Heart left ventricle (tissue), 16 donors: Measurements from ENCODE around the gene TRAF2. TPM values are rescaled to one million over a fixed set of nuclear protein-coding genes. Genes with fewer than 3 reads are reported as not detected.

ENCODE experiments used
- ATAC-seq, 4 donors: fragments of 200-7000 bp; cut with Tn5 transposase; one replicate each; pipeline ENCODE4 v1.9.1; 2020 to 2022; ENCODE audit warnings: moderate library complexity in 4 of 4, mild to moderate bottlenecking in 3 of 4, moderate number of reproducible peaks in 1 of 4
- DNase-seq, 5 donors: peaks; one replicate each; pipeline ENCODE4 v3.0.0-alpha.2; 2020
- H3K27ac ChIP-seq, 12 donors: fragments of 200-600 bp; sonication (generic) in 4 of 12; one replicate each; pipeline versions ENCODE4 v1.5.0 to v1.8.0; 2016 to 2022; ENCODE audit warnings: mild to moderate bottlenecking in 2 of 12
- H3K27me3 ChIP-seq, 9 donors: fragments of 200-600 bp; sonication (generic) in 2 of 9; one replicate each; pipeline versions ENCODE4 v1.5.1 to v1.8.0; 2016 to 2022; ENCODE audit warnings: mild to moderate bottlenecking in 3 of 9
- H3K36me3 ChIP-seq, 9 donors: fragments of 200-600 bp; sonication (generic) in 2 of 9; one replicate each; pipeline versions ENCODE4 v1.5.0 to v1.8.0; 2018 to 2022; ENCODE audit warnings: mild to moderate bottlenecking in 2 of 9
- H3K4me1 ChIP-seq, 12 donors: fragments of 200-600 bp; sonication (generic) in 4 of 12; one replicate each; pipeline versions ENCODE4 v1.5.0 to v1.8.0; 2016 to 2022; ENCODE audit warnings: mild to moderate bottlenecking in 3 of 12
- H3K4me3 ChIP-seq, 12 donors: fragments of 200-600 bp; sonication (generic) in 4 of 12; one replicate each; pipeline versions ENCODE4 v1.5.0 to v1.8.0; 2017 to 2022; ENCODE audit warnings: mild to moderate bottlenecking in 9 of 12, moderate library complexity in 4 of 12
- H3K9me3 ChIP-seq, 12 donors: fragments of 200-600 bp; sonication (generic) in 4 of 12; one replicate each; pipeline versions ENCODE4 v1.5.0 to v1.8.0; 2016 to 2022; ENCODE audit warnings: mild to moderate bottlenecking in 1 of 12
- POLR2A ChIP-seq, 2 donors: fragments of 450-650 bp; IDR thresholded peaks; one replicate each; pipeline ENCODE4 v1.6.1; 2017; ENCODE audit warnings: antibody characterized with exemption in 2 of 2, mild to moderate bottlenecking in 2 of 2, moderate library complexity in 2 of 2
- WGBS, 4 donors: extraction: QIAGEN DNeasy Blood & Tissue Kit in 2 of 4; methylation state at CpG; one replicate each; pipeline versions ENCODE4 v1.1.5 to v1.1.7; 2013 to 2018; 5-methylcytosine and 5-hydroxymethylcytosine counted together
- intact Hi-C, 10 donors: fragments of 100-400 bp; cut with DNase I; formaldehyde crosslinking; loops; one replicate each; pipeline versions ENCODE4 v1.11.1 to v1.14.2; 2022
- polyA plus RNA-seq, 2 donors: library from polyadenylated mRNA; stranded (reverse); fragments of 200-250 nt; gene quantifications; one replicate each; pipeline ENCODE4 v1.2.3, GENCODE V29; 2013
- total RNA-seq, 9 donors: library from RNA; depleted of rRNA in 2 of 9; stranded (reverse); fragments of >200 nt in 2 of 9; fragmentation: NEBNext Ultra II Directional in 3 of 9; extraction: Animal tissue kit (Norgen Biotek cat#: 25700) in 3 of 9; gene quantifications; one replicate each; pipeline versions ENCODE4 v1.1.0 to v1.2.4, GENCODE V29; 2016 to 2023
- TF ChIP-seq, protein P1 (sequence below), 12 donors: fragments of 200-600 bp; sonication (generic) in 4 of 12; IDR thresholded peaks; one replicate each; pipeline versions ENCODE4 v1.5.0 to v1.8.0; 2018 to 2022; ENCODE audit warnings: antibody characterized with exemption in 12 of 12, mild to moderate bottlenecking in 5 of 12
- donor health status: ischemic (EF 13 %, LVEDD 7.1; RV severe dilation, severe dysfunction).
- donor health status: healthy with polysubstance abuse.
- donor health status: DM: no; HTN: yes; CAD: no.
- donor health status: DM: no; HTN: no; CAD: no.
- donor health status: ischemic (EF 25% LVEDD 6.9; RV normal size, moderate dysfunction).
- donor health status: ischemic (EF 25% LVEDD 5.7; RV mildly dilated, moderate dysfunction).
- donor health status: healthy.
- donor health status: DM: yes; HTN: yes; CAD: no.
- donor health status: ischemic (EF 35%, LVEDD 5.7; RV mildly dilated, moderate dysfunction).
- donor health status: nonischemic (EF 11% LVEDD 7.7; RV severe dilation, severe dysfunction).
- donor health status: DM: yes; HTN: yes; CAD: no.
- donor health status: PGD.
- donor health status: ischemic (EF 29% LVEDD 5.4; RV normal size, mild dysfunction).
- donor health status: nonischemic (EF 23%, LVEDD 6.1; RV moderate dilation, normal function).

The TRAF2 gene
- total and polyA plus RNA-seq, 11 donors, result 6.3 to 28.3 (median 9.4) TPM

DNA sequence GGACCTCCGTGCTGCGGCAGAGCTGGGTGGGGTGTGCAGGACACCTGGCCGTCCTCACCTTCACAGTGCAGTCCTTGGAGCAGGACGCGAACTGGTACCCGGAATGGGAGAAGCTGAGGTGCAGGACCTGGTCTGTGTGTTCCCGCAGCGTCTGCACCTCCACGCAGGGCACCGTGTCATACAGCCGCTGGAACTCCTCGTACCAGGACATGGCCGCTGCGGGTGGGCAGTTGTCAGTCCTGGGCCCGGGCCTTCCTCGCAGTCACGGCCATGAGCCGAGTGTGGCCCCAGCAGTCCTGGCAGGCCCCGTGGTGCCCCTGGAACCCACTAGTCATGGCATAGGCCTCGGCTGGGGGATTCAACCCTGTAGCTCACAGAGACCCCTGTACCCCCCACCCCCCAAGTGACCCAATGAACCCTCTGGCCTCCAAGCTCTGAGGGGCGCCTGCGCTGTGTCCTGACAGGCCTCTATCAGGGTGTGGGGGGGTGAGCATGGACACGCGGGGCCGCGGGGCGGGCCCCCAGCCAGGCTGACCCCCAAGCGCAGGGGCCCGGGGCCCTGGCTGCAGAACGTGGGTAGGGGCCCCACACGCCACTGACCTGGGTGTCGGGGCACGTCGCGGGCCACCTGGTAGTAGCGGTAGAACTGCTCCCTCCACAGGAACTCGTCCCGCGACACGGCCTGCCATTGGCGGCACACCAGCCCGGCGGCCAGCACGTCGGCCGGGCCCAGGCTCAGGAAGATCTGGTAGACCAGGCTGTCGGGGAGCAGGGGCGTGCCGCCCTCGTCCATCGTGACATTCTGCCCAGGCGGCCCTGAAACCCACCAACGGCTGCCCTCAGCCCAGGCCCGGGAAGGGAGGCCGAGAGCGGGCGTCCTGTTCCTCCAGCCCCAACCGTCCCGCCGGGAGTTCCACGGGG lies 57.2 kb downstream of the TRAF2 start:
- peak in 2 of 4 donors; percentile 0 to 1 for ATAC-seq
- peak in 3 of 5 donors; percentile 27 to 62 (median 61) for DNase-seq
- intact Hi-C loops, result loop anchor here in 9 of 10 donors (1.0 to 5.0 kb wide), 15 partner anchors 41 to 153 kb away; partner anchors contain the start of genes PHPT1 (in 5 of the 9), TMEM141 (in 5 of the 9), EDF1 (in 4 of the 9) and MAMDC4 (in 2 of the 9)
- H3K9me3 ChIP-seq, result no peaks in the 10 kb centered on the region
- peaks cover 7 to 42% (median 32%) of the 10 kb centered on the region in 9 donors for H3K36me3 ChIP-seq
- H3K4me1 ChIP-seq, result peaks cover 7 to 62% (median 32%) of the 10 kb centered on the region in 12 donors
- H3K27ac ChIP-seq, result peak overlapping the region; percentile 90 to 98 (median 97)
- H3K27me3 ChIP-seq, result no peaks in the 10 kb centered on the region
- peak overlapping the region; percentile 67 to 97 (median 92) for H3K4me3 ChIP-seq
- no peak for TF ChIP-seq POLR2A (IDR thresholded peaks at IDR 0.05)
- TF ChIP-seq, protein P1, sequence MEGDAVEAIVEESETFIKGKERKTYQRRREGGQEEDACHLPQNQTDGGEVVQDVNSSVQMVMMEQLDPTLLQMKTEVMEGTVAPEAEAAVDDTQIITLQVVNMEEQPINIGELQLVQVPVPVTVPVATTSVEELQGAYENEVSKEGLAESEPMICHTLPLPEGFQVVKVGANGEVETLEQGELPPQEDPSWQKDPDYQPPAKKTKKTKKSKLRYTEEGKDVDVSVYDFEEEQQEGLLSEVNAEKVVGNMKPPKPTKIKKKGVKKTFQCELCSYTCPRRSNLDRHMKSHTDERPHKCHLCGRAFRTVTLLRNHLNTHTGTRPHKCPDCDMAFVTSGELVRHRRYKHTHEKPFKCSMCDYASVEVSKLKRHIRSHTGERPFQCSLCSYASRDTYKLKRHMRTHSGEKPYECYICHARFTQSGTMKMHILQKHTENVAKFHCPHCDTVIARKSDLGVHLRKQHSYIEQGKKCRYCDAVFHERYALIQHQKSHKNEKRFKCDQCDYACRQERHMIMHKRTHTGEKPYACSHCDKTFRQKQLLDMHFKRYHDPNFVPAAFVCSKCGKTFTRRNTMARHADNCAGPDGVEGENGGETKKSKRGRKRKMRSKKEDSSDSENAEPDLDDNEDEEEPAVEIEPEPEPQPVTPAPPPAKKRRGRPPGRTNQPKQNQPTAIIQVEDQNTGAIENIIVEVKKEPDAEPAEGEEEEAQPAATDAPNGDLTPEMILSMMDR (IDR thresholded peaks at IDR 0.05), result peak in 2 of 12 donors; percentile 30 to 34
- WGBS, 4 donors, result 13 to 26% (median 16%) methylated on average over 21 to 61 of the region's 61 CpGs

- TF ChIP-seq, protein P1 (IDR thresholded peaks at IDR 0.05), result peak in 1 of 12 donors; percentile 46
- TF ChIP-seq POLR2A (IDR thresholded peaks at IDR 0.05), result no peak
- peak in 3 of 4 donors; percentile 3 to 15 (median 15) for ATAC-seq
- no peak for DNase-seq
- 0 to 3% (median 1%) methylated on average over 8 to 45 of the region's 45 CpGs for WGBS, 4 donors
- H3K36me3 ChIP-seq, result peaks cover 7 to 42% (median 32%) of the 10 kb centered on the region in 9 donors
- H3K27ac ChIP-seq, result peak overlapping the region; percentile 90 to 98 (median 97)
- H3K4me3 ChIP-seq, result peak overlapping the region; percentile 67 to 97 (median 92)
- peaks cover 7 to 67% (median 37%) of the 10 kb centered on the region in 12 donors for H3K4me1 ChIP-seq
- no peaks in the 10 kb centered on the region for H3K27me3 ChIP-seq
- intact Hi-C loops, result loop anchor here in 9 of 10 donors (1.0 to 5.0 kb wide), 15 partner anchors 42 to 153 kb away; partner anchors contain the start of genes PHPT1 (in 5 of the 9), TMEM141 (in 5 of the 9), EDF1 (in 4 of the 9) and MAMDC4 (in 2 of the 9)
- H3K9me3 ChIP-seq, result no peaks in the 10 kb centered on the region
Observed at GRCh38 chr9:136944212-136944518, 57.8 kb downstream of the TRAF2 start.

DNA sequence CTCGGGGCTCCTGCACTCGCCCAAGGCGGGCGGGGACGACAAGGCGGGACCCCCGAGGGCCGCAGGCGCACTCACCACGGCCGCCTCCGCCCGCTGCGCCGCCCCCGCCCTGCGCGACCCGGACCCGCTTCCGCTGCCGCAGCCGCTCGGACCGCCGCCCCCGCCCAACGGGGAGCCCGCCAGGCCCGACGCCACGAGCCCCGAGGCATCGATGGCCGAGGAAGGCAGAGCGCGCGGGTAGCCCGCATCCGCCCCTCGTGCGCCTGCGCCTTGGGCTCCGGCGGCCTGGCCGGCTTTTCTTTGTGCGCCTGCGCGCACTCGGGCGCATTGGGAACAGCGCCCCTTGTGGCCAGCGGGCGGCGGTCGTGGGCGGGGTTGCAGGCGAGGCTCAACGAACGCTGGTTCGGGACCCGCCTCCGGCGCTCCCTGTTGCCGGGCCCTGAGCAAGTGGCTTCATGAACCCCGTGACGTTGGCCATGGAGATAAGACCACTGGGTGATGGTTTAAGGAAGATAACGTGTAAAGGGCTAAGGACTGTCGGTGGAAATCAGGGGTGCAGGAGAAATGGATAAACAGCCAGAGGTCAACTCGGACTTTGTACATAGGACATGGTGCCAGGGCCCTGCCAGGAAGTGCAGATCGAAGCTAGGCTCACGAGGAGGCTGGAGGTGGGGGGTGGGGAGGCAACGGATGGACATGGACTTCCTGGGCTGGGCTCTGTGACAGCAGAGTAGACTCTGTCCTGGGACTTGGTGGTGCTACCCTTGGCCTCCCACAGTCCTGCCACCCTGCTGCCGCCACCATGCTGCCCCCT lies 58.4 kb downstream of the TRAF2 start, which contains the start of the genes C8G and FBXW5:
Gene C8G, plus strand, starts transcription at position 725 of the 814 bp plus-strand sequence. Its CDS starts 78 bp downstream, at position 803.
Gene FBXW5, minus strand, starts transcription at position 220 of the 814 bp plus-strand sequence. CDS start 655 bp downstream, outside the sequence.
- 4 to 18% (median 5%) methylated on average over 13 to 74 of the region's 74 CpGs for WGBS, 4 donors
- intact Hi-C loops, result loop anchor here (1.0 to 5.0 kb wide), 21 partner anchors 38 to 154 kb away; partner anchors contain the start of genes TMEM141 (in 6 of the 10), PHPT1 (in 5 of the 10), EDF1 (in 4 of the 10) and PAXX (in 4 of the 10)
- Histone ChIP-seq H3K27ac (peak within 1 kb of the TSS; percentile 90 to 98 (median 97)), H3K4me1 (peaks cover 7 to 70% (median 40%) of the 10 kb centered on the region in 12 donors), H3K9me3 (no peaks in the 10 kb centered on the region), H3K27me3 (no peaks in the 10 kb centered on the region), H3K4me3 (peak within 1 kb of the TSS; percentile 67 to 97 (median 92)), H3K36me3 (peaks cover 7 to 37% (median 32%) of the 10 kb centered on the region in 9 donors)
- DNase-seq, result peak; percentile 96 to 99 (median 97)
- peak; percentile 59 to 84 for TF ChIP-seq POLR2A (IDR thresholded peaks at IDR 0.05)
- TF ChIP-seq, protein P1 (IDR thresholded peaks at IDR 0.05), result peak; percentile 90 to 100 (median 98)
- peak; percentile 23 to 72 (median 67) for ATAC-seq
